ENCODE results near the gene DIS3L. TPM values are rescaled to one million over a fixed set of nuclear protein-coding genes. Genes with fewer than 3 reads are reported as not detected.
"Not testable (repeated sequence)": the region's sequence is repeated elsewhere in the genome, so short reads cannot be mapped to it uniquely, and the experiment has no call there.

The DIS3L gene
- total and polyA plus RNA-seq, 8 donors = 23.8 to 55.9 (median 46.6) TPM

DNA sequence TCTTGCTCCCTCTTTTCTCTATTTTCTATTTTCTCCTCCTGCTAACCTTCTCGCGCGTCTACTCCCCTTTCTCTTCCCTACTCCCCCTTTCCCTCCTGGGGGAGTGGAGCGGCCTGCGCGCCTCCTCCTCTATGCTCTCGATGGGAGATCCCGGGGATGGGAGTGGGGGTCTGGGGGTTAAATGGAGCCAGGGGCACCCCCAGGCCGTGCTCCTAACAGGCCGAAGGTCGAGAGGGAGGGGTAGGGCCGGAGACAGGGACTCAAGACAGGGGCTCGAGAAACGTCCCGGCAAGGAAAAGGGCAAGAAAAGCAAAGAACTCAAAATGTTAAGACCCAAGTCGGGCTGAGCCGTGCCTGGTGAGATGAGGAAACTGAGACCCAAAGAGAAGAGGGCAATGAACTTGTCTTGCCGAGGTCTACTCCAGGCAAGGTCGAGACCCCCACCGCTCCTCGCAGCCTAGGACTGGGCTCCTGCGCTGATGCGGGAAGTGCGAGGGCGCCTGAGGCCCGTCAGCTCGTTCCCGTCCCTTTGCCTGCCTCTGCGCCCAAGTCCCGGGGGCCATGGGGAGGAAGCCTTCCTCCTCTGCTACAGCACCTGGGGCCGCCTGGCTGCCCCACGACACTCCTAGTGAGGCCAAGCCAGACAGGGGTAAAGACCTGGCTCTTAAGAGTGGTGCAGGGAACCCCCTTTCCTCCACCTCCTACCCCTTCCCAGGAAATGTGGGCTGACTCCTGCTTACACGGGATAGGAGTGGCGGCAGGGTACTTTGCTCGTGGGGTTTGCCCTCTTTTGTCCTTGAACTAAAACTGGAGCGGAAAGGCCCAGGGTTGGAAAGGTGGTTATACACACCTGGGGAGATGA lies 39.0 kb upstream of the DIS3L start:
- no peak for TF ChIP-seq CTCF (IDR thresholded peaks at IDR 0.05)
- Histone ChIP-seq H3K27me3 (peaks cover 44 to 88% of the 10 kb centered on the region in 2 donors), H3K27ac (no peak overlapping the region), H3K4me3 (peak overlapping the region; percentile 39 to 41), H3K9me3 (no peaks in the 10 kb centered on the region), H3K4me1 (peaks cover 15 to 33% of the 10 kb centered on the region in 2 donors), H3K36me3 (no peaks in the 10 kb centered on the region)
- DNase-seq (no peak), ATAC-seq (no peak)
- intact Hi-C loops (cut with DNase I) = no loop called here

- no peaks in the 10 kb centered on the region for H3K36me3 ChIP-seq
- no peak for DNase-seq
- peaks cover 15 to 33% of the 10 kb centered on the region in 2 donors for H3K4me1 ChIP-seq
- H3K27ac ChIP-seq = no peak overlapping the region
- TF ChIP-seq CTCF (IDR thresholded peaks at IDR 0.05) = no peak
- no peak for ATAC-seq
- intact Hi-C loops (cut with DNase I) = no loop called here
- H3K27me3 ChIP-seq = peaks cover 44 to 80% of the 10 kb centered on the region in 2 donors
- H3K9me3 ChIP-seq = no peaks in the 10 kb centered on the region
- no peak overlapping the region for H3K4me3 ChIP-seq
Measured at GRCh38 chr15:66254951-66255676, 38.3 kb upstream of the DIS3L start.

GRCh38 chr15:66256692-66257091 lies 36.7 kb upstream of the DIS3L start:
- Histone ChIP-seq H3K27ac (no peak overlapping the region), H3K9me3 (no peaks in the 10 kb centered on the region), H3K4me1 (peaks cover 15 to 31% of the 10 kb centered on the region in 2 donors), H3K4me3 (no peak overlapping the region), H3K36me3 (no peaks in the 10 kb centered on the region), H3K27me3 (peaks cover 42 to 64% of the 10 kb centered on the region in 2 donors)
- intact Hi-C loops (cut with DNase I) = no loop called here
- ATAC-seq (no peak), DNase-seq (no peak)
- TF ChIP-seq CTCF (IDR thresholded peaks at IDR 0.05) = no peak

- Histone ChIP-seq H3K9me3 (no peaks in the 10 kb centered on the region), H3K36me3 (no peaks in the 10 kb centered on the region), H3K4me1 (no peaks in the 10 kb centered on the region), H3K27me3 (peaks cover 3 to 32% of the 10 kb centered on the region in 2 donors), H3K27ac (no peak overlapping the region), H3K4me3 (no peak overlapping the region)
- TF ChIP-seq CTCF (IDR thresholded peaks at IDR 0.05) = no peak
- DNase-seq (no peak), ATAC-seq (peak; percentile 44)
- intact Hi-C loops (cut with DNase I) = no loop called here
Measured at GRCh38 chr15:66261056-66261455, 32.3 kb upstream of the DIS3L start.

- intact Hi-C loops (cut with DNase I); H3K4me1 ChIP-seq; H3K4me3 ChIP-seq; H3K36me3 ChIP-seq; ATAC-seq; H3K9me3 ChIP-seq; H3K27ac ChIP-seq; DNase-seq: not testable (repeated sequence)
- H3K27me3 ChIP-seq = peaks cover 0 to 14% of the 10 kb centered on the region in 2 donors
Measured at GRCh38 chr15:66262837-66263236, 30.5 kb upstream of the DIS3L start.

Data from left lung (tissue), 10 donors.